GM12878 (cell line): ENCODE data around the gene RASL12. TPM values are rescaled to one million over a fixed set of nuclear protein-coding genes. Genes with fewer than 3 reads are reported as not detected.

Source experiments
- ASH2L ChIP-seq: fragments of 300-600, 200-600 bp; sonication (generic); IDR thresholded peaks from 2 replicates; pipeline ENCODE4 v1.6.1; 2017; ENCODE audit warnings: low read depth, mild to moderate bottlenecking, borderline replicate concordance
- CHD1 ChIP-seq: IDR thresholded peaks from 2 replicates; pipeline ENCODE4 v1.6.1; 2012; ENCODE audit warnings: low read depth, low read length, improper control_type of control experiment
- FOS ChIP-seq: IDR thresholded peaks from 3 replicates; pipeline ENCODE4 v1.6.1; 2011; ENCODE audit warnings: borderline replicate concordance; ENCODE audit not compliant: insufficient read length; ENCODE audit errors: extremely low read depth
- HSF1 ChIP-seq: fragments of 150-350 bp; IDR thresholded peaks from 2 replicates; pipeline ENCODE4 v1.6.1; 2014; ENCODE audit warnings: mild to moderate bottlenecking, low read depth, low read length
- KLF5 ChIP-seq: fragments of 450-650 bp; IDR thresholded peaks from 2 replicates; pipeline ENCODE4 v1.6.1; 2014; ENCODE audit warnings: mild to moderate bottlenecking; ENCODE audit not compliant: partially characterized antibody
- PKNOX1 ChIP-seq: fragments of 450-650 bp; IDR thresholded peaks from 2 replicates; pipeline ENCODE4 v1.6.1; 2016; ENCODE audit warnings: mild to moderate bottlenecking
- POLR2AphosphoS2 ChIP-seq: IDR thresholded peaks from 2 replicates; pipeline ENCODE4 v1.6.1; 2011; ENCODE audit warnings: low read depth, mild to moderate bottlenecking, low read length, improper control_type of control experiment, moderate library complexity
- RUNX3 ChIP-seq: IDR thresholded peaks from 2 replicates; pipeline ENCODE4 v1.6.1; 2012; ENCODE audit warnings: low read length, inconsistent platforms
- SMAD5 ChIP-seq: IDR thresholded peaks from 2 replicates; pipeline ENCODE4 v1.6.1; 2016; ENCODE audit warnings: antibody characterized with exemption, low read depth
- USF2 ChIP-seq: IDR thresholded peaks from 2 replicates; pipeline ENCODE4 v1.6.1; 2011; ENCODE audit warnings: low read depth, low read length, improper control_type of control experiment, borderline replicate concordance
- polyA plus RNA-seq, 11 experiments: library from polyadenylated mRNA; depleted of rRNA in 4 of 11; unstranded in 6 of 11; stranded (reverse) in 5 of 11; fragments of >200 nt; fragmentation: Nextera tagmentation in 4 of 11; fragmentation: Illumina TruSeq in 1 of 11; extraction: Ambion mirVana in 4 of 11; extraction: Trizol in 1 of 11; gene quantifications; 1 replicate in 1 of 11; 2 replicates in 10 of 11; pipeline versions ENCODE4 v1.2.1 to v1.2.3, GENCODE V29; 2011 to 2016; ENCODE audit warnings: inconsistent platforms in 2 of 11, missing spikeins in 2 of 11, low read depth in 1 of 11
- total RNA-seq, 4 experiments: library from RNA; depleted of rRNA in 3 of 4; stranded (reverse); fragments of >200 nt in 3 of 4; fragmentation: Illumina TruSeq in 1 of 4; extraction: Trizol in 1 of 4; gene quantifications; 2 replicates each; pipeline versions ENCODE4 v1.2.1 to v1.2.3, GENCODE V29; 2013 to 2021
- TF ChIP-seq, protein P1 (sequence below): IDR thresholded peaks from 2 replicates; pipeline ENCODE4 v1.6.1; 2011; ENCODE audit warnings: borderline replicate concordance, low read depth, mild to moderate bottlenecking, moderate library complexity, mixed read lengths, low read length; ENCODE audit not compliant: insufficient read depth; ENCODE audit errors: extremely low read length
- TF ChIP-seq, protein P2 (sequence below): fragments of 450-650 bp; IDR thresholded peaks from 2 replicates; pipeline ENCODE4 v1.6.1; 2017; ENCODE audit warnings: borderline replicate concordance
- TF ChIP-seq, protein P3 (sequence below): IDR thresholded peaks from 2 replicates; pipeline ENCODE4 v1.6.1; 2012; ENCODE audit warnings: improper control_type of control experiment, low read depth, low read length; ENCODE audit not compliant: insufficient replicate concordance

RASL12 gene
- total and polyA plus RNA-seq, 10 of the 15 experiments (the other 5 are each of a cell fraction or from before 2014, with no cell fraction given) = 0.06 to 0.10 TPM; not detected in 8

GRCh38 chr15:65049418-65049840 is 18.4 kb downstream of the RASL12 start (continued):
- TF ChIP-seq POLR2AphosphoS2 (no peak), USF2 (peak; percentile 92), HSF1 (no peak), SMAD5 (no peak), KLF5 (peak; percentile 48), ASH2L (no peak), CHD1 (no peak), PKNOX1 (peak; percentile 88), FOS (peak; percentile 71), RUNX3 (peak; percentile 36; the same call in 1 of the 2 replicates)
- TF ChIP-seq, protein P1, sequence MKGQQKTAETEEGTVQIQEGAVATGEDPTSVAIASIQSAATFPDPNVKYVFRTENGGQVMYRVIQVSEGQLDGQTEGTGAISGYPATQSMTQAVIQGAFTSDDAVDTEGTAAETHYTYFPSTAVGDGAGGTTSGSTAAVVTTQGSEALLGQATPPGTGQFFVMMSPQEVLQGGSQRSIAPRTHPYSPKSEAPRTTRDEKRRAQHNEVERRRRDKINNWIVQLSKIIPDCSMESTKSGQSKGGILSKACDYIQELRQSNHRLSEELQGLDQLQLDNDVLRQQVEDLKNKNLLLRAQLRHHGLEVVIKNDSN = peak; percentile 93
- TF ChIP-seq, protein P2, sequence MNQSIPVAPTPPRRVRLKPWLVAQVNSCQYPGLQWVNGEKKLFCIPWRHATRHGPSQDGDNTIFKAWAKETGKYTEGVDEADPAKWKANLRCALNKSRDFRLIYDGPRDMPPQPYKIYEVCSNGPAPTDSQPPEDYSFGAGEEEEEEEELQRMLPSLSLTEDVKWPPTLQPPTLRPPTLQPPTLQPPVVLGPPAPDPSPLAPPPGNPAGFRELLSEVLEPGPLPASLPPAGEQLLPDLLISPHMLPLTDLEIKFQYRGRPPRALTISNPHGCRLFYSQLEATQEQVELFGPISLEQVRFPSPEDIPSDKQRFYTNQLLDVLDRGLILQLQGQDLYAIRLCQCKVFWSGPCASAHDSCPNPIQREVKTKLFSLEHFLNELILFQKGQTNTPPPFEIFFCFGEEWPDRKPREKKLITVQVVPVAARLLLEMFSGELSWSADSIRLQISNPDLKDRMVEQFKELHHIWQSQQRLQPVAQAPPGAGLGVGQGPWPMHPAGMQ = no peak
- TF ChIP-seq, protein P3, sequence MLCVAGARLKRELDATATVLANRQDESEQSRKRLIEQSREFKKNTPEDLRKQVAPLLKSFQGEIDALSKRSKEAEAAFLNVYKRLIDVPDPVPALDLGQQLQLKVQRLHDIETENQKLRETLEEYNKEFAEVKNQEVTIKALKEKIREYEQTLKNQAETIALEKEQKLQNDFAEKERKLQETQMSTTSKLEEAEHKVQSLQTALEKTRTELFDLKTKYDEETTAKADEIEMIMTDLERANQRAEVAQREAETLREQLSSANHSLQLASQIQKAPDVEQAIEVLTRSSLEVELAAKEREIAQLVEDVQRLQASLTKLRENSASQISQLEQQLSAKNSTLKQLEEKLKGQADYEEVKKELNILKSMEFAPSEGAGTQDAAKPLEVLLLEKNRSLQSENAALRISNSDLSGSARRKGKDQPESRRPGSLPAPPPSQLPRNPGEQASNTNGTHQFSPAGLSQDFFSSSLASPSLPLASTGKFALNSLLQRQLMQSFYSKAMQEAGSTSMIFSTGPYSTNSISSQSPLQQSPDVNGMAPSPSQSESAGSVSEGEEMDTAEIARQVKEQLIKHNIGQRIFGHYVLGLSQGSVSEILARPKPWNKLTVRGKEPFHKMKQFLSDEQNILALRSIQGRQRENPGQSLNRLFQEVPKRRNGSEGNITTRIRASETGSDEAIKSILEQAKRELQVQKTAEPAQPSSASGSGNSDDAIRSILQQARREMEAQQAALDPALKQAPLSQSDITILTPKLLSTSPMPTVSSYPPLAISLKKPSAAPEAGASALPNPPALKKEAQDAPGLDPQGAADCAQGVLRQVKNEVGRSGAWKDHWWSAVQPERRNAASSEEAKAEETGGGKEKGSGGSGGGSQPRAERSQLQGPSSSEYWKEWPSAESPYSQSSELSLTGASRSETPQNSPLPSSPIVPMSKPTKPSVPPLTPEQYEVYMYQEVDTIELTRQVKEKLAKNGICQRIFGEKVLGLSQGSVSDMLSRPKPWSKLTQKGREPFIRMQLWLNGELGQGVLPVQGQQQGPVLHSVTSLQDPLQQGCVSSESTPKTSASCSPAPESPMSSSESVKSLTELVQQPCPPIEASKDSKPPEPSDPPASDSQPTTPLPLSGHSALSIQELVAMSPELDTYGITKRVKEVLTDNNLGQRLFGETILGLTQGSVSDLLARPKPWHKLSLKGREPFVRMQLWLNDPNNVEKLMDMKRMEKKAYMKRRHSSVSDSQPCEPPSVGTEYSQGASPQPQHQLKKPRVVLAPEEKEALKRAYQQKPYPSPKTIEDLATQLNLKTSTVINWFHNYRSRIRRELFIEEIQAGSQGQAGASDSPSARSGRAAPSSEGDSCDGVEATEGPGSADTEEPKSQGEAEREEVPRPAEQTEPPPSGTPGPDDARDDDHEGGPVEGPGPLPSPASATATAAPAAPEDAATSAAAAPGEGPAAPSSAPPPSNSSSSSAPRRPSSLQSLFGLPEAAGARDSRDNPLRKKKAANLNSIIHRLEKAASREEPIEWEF = no peak
